OCI-LY3 (cell line): Measurements from ENCODE around the gene DNAH17.

ENCODE experiments used
- CTCF ChIP-seq: fragments of 200-600, 300-600 bp; sonication (generic); IDR thresholded peaks from 2 replicates; pipeline ENCODE4 v1.5.1; 2014; ENCODE audit warnings: antibody characterized with exemption, low read length, low read depth
- EZH2phosphoT487 ChIP-seq: fragments of 200-600 bp; shearing (Covaris generic); IDR thresholded peaks from 2 replicates; pipeline ENCODE4 v1.6.1; 2018; ENCODE audit warnings: antibody characterized with exemption, mixed run types, low read depth

GRCh38 chr17:78423961-78424675 is 153.1 kb downstream of the DNAH17 start:
- TF ChIP-seq CTCF (no peak), EZH2phosphoT487 (no peak)
